NCI-H2107 treated with DMSO at 0.1 percent for 48 hours (cell line): ENCODE data around the gene BTBD9.

Source experiments
- DNase-seq: peaks from one replicate; lab custom pipeline; 2025; ENCODE audit not compliant: unreplicated experiment; lab: John Stamatoyannopoulos, UW

The BTBD9 gene

DNA sequence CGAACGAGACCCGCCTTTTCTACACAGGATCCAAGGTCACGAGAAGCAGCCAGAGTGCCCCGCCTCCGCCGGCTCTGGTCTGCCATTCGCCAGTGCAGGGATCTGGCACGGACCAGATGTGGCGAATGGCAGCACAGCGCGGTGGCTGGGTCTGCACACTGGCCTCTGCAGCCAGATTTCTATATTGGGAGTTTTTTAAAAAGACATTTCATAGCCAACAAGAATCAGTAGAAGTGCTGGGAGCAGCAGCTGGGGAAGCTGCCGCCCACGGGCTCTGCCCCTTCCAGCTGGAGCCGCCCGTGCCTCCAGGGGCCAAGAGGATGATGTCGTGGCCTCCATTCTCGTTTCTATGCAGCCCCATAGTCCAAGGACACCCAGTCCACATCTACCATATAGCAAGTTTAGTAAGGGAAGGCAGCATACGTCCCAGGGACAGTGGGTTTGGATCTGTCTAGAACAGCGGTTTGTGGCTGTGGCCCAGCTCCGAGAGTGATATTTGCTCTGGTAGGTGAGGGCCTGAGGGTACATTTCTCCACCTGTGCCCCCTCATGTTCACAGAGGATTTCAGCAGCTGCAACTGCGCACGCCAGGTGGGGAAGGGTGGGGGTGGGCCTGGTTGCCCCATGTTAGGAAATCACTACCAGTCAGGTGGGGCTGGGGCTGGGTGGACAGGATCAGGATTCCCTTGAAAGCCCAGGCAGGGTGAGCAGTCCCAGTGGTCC lies 486.5 kb downstream of the BTBD9 start:
- DNase-seq, result no peak

DNA sequence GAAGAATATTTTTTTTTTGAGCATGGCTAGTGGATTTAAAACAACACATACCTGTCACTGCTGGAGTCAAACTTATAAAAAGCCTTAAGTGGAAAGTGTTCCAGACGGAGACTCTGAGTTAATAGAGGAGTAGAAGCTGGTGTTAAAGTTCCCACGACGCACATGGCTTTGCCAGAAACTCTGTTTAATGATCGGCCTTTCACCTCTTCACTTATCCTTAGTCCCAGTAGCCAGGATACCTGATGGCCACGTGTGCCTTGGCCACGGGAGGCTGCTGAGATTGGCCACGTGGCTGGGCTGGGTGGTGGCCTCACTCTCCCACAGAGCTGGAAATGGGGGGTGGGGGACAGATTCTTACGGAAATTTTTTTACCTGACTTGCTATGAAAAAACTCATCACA lies 487.1 kb downstream of the BTBD9 start:
- no peak for DNase-seq

GRCh38 chr6:38151580-38152500 lies 487.9 kb downstream of the BTBD9 start:
- no peak for DNase-seq

DNA sequence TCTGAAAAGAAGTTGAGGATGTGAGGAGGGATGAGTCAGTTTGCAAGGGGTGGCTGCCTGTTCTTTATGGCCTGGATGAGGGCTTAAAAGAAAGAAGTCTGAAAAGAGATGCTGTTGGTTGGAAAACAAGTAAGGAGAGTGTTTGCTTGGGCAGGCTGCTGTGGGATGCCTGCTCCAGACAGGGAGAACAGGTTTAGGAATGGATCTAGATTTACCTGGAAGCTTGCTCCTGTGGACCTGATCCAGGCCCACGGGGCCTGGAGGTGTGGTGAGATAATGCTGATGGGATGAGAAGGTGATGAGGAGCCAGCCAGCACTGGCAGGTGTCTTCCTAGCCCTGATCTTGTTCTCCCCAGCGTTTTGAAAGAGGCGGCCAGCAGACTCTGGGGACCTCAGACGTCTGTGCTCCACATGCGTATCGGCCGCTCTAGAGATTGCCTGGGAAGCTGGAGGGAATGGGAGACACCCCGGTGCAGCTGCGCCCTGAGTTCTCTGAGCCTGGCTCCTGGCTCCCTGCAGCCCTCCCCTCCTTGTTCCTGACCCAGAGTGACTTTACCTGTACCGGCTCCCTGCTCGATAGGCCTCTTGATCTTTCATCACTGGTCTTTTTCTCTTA lies 488.9 kb downstream of the BTBD9 start:
- DNase-seq, result no peak

- no peak for DNase-seq
These were observed 489.7 kb downstream of the BTBD9 start for GRCh38 chr6:38150021-38150420.

GRCh38 chr6:38149531-38149930 lies 490.2 kb downstream of the BTBD9 start:
- no peak for DNase-seq

DNA sequence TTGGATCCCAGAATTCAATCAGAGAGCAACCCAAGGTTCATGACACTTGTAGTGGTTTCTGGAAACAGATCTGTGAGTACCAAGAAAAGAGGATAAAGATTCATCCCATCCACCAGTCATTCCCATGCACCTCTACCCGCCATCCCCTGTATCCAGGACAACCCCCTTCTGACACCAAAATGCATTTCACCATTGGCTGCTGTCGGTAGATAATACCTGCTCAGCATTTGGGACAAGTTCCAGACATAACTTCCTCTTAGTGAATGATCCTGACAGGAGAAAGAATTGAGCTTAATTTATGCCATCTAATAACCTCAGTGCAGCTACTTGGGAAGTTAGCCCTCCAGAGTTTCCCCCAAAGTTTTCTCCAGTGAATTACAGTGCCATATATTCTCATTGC lies 491.1 kb downstream of the BTBD9 start:
- DNase-seq, result no peak

DNA sequence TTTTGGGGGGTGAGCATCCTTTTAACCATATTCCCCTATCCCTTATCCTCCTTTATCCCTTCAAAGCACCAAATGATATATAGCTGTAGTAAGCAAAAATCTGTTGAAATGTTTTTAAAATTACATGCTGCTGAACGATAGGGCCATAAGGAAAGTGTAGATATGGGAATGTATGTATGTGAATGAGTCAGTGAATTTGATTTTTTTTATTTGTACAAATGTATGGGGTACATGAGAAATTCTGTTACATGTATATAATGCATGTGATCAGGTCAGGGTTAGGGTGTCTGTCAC lies 493.0 kb downstream of the BTBD9 start:
- DNase-seq, result no peak

- DNase-seq, result no peak
These were observed 493.6 kb downstream of the BTBD9 start for GRCh38 chr6:38146021-38146733.

- no peak for DNase-seq
These were observed 495.3 kb downstream of the BTBD9 start for GRCh38 chr6:38144365-38144945.

DNA sequence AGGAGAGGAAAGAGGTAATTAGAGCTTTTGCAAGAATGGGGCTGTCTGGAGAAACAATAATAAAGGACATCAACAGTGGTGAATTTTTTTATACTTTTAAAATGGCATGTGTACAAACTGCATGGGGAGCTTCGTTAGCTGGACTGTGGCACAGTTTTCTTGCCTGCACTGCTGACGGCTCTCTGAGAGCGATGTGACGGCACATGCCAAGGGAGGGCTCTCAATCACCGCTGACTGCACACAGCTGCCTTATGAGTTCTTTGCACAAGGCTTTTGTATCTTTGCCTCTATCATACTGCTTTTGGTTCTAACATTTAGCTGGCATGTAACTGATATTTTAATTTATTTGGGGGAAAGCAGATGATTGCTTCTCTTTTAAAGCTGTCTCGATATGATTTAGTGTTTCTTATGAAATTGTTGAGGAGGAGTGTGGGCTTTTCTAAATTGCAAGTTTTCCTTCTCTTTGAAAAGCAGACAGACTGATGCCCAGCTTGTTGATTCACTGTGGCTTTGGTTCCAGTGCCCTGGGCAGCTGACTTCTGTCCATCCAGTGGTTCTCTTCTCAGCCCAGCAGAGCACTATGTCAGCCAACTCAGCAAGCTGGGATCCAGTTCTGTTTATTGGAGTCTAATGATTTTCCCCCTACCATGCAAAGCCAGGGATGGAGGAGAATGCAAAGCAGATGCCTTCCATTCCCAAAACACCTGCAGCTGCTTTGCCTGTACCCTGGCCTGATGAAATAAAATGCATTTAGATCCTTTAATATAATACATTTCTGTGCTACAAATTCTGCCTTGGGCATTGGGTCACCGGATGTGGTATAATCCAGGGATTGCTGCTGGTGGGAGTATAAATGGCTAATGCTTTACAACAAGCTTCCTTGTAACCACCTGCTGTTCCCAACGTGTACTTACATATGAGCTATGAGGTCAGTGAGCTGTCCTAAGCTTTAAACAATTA lies 496.3 kb downstream of the BTBD9 start:
- DNase-seq, result peak; percentile 42

DNA sequence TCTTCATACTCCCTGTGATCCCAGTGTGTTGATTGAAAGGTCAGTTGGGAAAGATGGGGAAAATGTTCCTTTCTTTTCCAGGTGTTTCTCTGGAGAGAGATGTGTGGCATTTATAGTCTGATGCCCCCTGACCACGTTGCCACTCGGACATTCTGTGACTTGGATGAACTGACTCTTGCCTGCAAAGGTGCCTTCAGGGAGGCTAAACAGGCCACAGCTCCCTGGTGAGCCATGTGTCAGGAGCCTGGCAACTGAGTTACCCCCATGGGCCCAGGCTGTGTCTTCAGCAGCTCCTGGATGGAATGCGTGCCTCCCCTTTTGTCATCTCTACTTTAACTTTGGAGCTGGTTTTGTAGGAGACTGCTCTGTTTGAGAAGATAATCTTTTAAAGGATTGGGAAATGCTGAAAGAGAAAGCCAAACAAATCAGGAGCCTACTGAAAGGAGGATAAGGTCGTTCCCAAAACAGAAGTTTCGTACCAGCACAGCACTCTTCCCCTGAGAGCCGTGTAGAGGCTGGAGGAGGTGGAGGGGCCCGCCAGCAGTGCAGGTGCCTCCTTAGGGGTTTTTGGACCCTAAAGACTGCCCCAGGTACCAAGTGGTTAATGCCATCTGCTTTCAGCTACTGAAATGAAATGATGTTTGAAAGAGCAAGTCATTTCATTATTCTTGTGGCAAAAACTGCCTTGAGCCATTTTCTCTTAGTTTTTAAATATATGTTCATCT lies 497.4 kb downstream of the BTBD9 start:
- no peak for DNase-seq

- DNase-seq, result no peak
These were observed 498.0 kb downstream of the BTBD9 start for GRCh38 chr6:38141716-38142115.

DNA sequence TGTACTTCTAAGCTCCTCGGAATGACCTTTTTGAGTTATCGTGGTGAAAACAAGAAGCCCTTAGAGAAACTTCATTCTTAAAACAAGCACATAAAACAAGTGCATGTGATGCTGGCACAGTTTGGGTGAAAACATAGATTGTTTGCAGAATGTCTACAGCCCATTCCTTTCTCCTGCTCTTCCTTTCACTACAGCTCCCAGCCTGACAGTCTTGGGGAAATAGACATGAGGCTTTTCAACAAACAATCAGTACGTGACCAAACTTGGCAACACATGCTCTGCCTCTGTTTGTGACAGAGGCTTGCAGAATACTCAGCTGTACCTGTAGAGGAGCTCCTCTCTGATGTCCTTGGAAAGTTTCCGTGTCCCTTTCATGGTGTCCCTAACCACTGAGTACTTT lies 498.6 kb downstream of the BTBD9 start:
- no peak for DNase-seq

GRCh38 chr6:38138374-38138773 lies 501.4 kb downstream of the BTBD9 start:
- no peak for DNase-seq

- peak; percentile 82 for DNase-seq
These were observed 502.0 kb downstream of the BTBD9 start for GRCh38 chr6:38137608-38138265.

DNA sequence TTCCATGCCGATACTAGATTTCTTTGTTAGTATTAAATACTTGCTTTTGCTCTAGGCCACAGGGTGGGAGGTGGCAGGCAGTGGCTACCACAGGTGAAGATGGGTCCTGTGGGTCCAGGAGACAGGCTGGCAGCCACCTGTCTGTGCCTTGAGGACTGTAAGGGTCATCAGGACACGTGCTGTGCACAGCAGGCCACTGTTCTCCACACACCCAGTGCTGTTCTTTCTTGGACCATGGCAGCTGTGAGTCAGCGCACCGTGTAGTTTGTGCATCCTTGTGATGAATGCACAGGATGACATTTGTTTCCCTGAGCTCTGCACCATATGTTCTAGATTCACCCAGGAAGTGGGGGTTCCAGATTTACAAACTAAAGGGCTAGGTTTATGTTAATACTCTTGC lies 503.2 kb downstream of the BTBD9 start:
- DNase-seq, result no peak

DNA sequence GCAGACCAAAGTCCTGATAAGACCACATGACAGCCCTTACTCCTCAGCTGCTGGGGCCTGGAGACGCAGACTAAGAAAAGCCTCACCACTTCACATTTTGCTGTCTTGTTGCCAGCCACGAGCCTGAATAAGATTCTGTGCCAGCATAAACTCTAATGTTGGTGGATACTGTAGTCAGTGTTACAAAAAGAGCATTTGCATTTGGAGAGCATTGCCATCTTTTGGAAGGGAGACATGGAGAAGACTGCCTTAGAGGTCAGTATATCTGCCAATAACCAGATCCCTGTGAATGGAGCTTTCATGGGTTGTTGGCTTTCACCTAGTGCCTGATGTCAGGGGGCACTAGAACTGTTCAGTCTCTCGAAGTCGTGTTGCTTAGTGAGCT lies 505.0 kb downstream of the BTBD9 start:
- no peak for DNase-seq
